K562 (cell line): ENCODE results near the gene CCNY.

Experiments used
- FOXM1 ChIP-seq, 2 experiments: fragments of 450-650 bp in 1 of 2; sonication (generic) in 1 of 2; formaldehyde crosslinking in 1 of 2; IDR thresholded peaks; 2 replicates each; pipeline versions ENCODE4 v1.6.1 to v1.9.0; 2017 to 2022; ENCODE audit warnings: low read depth in 2 of 2, mild to moderate bottlenecking in 2 of 2, missing genetic modification reagents in 1 of 2, moderate library complexity in 1 of 2
- GABPB1 ChIP-seq: sonication (generic); formaldehyde crosslinking; IDR thresholded peaks from 2 replicates; pipeline ENCODE4 v1.8.0; 2022; ENCODE audit warnings: mild to moderate bottlenecking, missing genetic modification reagents
- POLR2A ChIP-seq: fragments of 450-650 bp; conservative IDR thresholded peaks from 2 replicates; pipeline ENCODE4 v1.6.1; 2016
- TF ChIP-seq, protein P1 (sequence below), 2 experiments: fragments of 450-650 bp; formaldehyde crosslinking in 1 of 2; IDR thresholded peaks; 2 replicates each; pipeline versions ENCODE4 v1.4.0 to v1.6.1; 2014 to 2020; ENCODE audit warnings: mild to moderate bottlenecking in 2 of 2, borderline replicate concordance in 1 of 2, low read depth in 1 of 2
- TF ChIP-seq, protein P2 (sequence below), 3 experiments: IDR thresholded peaks in 2 of 3; conservative IDR thresholded peaks in 1 of 3; 2 replicates each; pipeline ENCODE4 v1.5.1; 2011 to 2012; ENCODE audit warnings: low read length in 3 of 3, mild to moderate bottlenecking in 3 of 3, control low read depth in 2 of 3, improper control_type of control experiment in 1 of 3, inconsistent platforms in 1 of 3, low read depth in 1 of 3, mixed read lengths in 1 of 3, moderate library complexity in 1 of 3; ENCODE audit not compliant: insufficient read depth in 2 of 3

DNA sequence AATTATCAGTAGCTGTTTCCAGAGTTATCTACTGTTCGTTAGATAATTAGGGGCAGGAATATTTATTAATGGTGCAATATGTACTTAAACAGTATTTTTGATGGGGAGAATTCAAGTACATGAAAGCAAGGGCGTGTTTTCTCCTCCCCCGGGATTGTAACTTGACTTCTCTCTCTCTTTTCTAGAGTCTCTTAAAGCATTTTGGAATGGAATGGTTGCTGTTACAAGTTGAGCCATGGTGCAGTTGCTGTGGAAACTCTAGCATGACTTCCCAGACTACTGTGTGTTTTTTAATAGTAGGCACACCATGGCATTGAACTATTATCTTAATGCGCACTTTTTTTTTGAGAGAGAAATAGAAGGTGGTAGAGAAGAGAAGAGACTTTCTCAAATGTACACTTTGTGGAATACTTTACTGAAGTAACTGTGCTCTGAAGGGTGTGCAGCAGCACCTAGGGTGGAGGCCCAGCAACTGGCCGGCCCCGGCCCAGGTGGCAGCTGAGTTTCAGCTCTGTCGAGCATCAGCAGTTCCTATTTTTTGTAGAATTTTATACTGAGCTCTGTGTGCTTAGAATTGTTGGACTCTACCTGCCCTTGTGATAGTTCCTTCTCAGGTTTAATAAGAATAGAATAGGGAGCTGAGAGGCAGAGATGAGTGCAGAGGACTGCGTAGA is 64.4 kb downstream of the CCNY start:
- TF ChIP-seq, protein P1, sequence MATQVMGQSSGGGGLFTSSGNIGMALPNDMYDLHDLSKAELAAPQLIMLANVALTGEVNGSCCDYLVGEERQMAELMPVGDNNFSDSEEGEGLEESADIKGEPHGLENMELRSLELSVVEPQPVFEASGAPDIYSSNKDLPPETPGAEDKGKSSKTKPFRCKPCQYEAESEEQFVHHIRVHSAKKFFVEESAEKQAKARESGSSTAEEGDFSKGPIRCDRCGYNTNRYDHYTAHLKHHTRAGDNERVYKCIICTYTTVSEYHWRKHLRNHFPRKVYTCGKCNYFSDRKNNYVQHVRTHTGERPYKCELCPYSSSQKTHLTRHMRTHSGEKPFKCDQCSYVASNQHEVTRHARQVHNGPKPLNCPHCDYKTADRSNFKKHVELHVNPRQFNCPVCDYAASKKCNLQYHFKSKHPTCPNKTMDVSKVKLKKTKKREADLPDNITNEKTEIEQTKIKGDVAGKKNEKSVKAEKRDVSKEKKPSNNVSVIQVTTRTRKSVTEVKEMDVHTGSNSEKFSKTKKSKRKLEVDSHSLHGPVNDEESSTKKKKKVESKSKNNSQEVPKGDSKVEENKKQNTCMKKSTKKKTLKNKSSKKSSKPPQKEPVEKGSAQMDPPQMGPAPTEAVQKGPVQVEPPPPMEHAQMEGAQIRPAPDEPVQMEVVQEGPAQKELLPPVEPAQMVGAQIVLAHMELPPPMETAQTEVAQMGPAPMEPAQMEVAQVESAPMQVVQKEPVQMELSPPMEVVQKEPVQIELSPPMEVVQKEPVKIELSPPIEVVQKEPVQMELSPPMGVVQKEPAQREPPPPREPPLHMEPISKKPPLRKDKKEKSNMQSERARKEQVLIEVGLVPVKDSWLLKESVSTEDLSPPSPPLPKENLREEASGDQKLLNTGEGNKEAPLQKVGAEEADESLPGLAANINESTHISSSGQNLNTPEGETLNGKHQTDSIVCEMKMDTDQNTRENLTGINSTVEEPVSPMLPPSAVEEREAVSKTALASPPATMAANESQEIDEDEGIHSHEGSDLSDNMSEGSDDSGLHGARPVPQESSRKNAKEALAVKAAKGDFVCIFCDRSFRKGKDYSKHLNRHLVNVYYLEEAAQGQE (IDR thresholded peaks at IDR 0.05; ENCODE audit: borderline replicate concordance) = no peak
- TF ChIP-seq, protein P1 (CRISPR knock-in tag; IDR thresholded peaks at IDR 0.05; ENCODE audit: low read depth) = no peak
- TF ChIP-seq GABPB1 (no peak), POLR2A (no peak), FOXM1 (IDR thresholded peaks at IDR 0.05; ENCODE audit: low read depth) (no peak), FOXM1 (CRISPR knock-in tag; IDR thresholded peaks at IDR 0.05; ENCODE audit: low read depth) (no peak)
- TF ChIP-seq, protein P2, sequence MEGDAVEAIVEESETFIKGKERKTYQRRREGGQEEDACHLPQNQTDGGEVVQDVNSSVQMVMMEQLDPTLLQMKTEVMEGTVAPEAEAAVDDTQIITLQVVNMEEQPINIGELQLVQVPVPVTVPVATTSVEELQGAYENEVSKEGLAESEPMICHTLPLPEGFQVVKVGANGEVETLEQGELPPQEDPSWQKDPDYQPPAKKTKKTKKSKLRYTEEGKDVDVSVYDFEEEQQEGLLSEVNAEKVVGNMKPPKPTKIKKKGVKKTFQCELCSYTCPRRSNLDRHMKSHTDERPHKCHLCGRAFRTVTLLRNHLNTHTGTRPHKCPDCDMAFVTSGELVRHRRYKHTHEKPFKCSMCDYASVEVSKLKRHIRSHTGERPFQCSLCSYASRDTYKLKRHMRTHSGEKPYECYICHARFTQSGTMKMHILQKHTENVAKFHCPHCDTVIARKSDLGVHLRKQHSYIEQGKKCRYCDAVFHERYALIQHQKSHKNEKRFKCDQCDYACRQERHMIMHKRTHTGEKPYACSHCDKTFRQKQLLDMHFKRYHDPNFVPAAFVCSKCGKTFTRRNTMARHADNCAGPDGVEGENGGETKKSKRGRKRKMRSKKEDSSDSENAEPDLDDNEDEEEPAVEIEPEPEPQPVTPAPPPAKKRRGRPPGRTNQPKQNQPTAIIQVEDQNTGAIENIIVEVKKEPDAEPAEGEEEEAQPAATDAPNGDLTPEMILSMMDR (IDR thresholded peaks at IDR 0.05 in 2 of 3, conservative IDR thresholded peaks at IDR 0.05 in 1 of 3; ENCODE audit: insufficient read depth in 2 of 3, low read depth in 1 of 3, low read length in 3 of 3) = no peak
